Measurements from ENCODE around the gene MT1E. TPM values are rescaled to one million over a fixed set of nuclear protein-coding genes. Genes with fewer than 3 reads are reported as not detected.

MT1E gene
- total RNA-seq, 1 experiment from 2014 or later, result 114 TPM

- peaks cover 93% of the 10 kb centered on the region for H3K27me3 Mint-ChIP-seq (ENCODE audit: low read depth)
- H3K27ac Mint-ChIP-seq, result no peak within 1 kb of the TSS
- ATAC-seq, result peak; percentile 29
- DNase-seq (ENCODE audit: low spot score), result peak; percentile 57
- ChIA-PET CTCF (interaction anchor here (0.6 to 3.6 kb wide), 4 partner anchors 16 to 50 kb away, joined by 3 to 24 read pairs (median 4); no protein-coding TSS in a partner anchor), POLR2A (interaction anchor here (0.7 to 3.4 kb wide), 9 partner anchors 11 to 61 kb away, joined by 3 to 46 read pairs (median 6); partner anchors contain the start of genes MT1E, MT1F, MT1X and MT2A)
- TF ChIP-seq MAX (CRISPR knock-in tag; IDR thresholded peaks at IDR 0.05) (peak; percentile 70), ARID4B (CRISPR knock-in tag; IDR thresholded peaks at IDR 0.05; ENCODE audit: borderline replicate concordance) (0 out of 2 replicates have a peak, but pooled peaks have one; percentile 38), E2F1 (CRISPR knock-in tag; IDR thresholded peaks at IDR 0.05) (no peak), OVOL2 (CRISPR knock-in tag; IDR thresholded peaks at IDR 0.05; ENCODE audit: borderline replicate concordance) (no peak), USF1 (CRISPR knock-in tag; IDR thresholded peaks at IDR 0.05) (peak; percentile 49; the same call in 1 of the 2 replicates)
- H3K4me1 Mint-ChIP-seq, result peaks cover 45% of the 10 kb centered on the region
- no peaks in the 10 kb centered on the region for H3K9me3 Mint-ChIP-seq
- H3K4me3 Mint-ChIP-seq, result peak within 1 kb of the TSS; percentile 74
- H3K36me3 Mint-ChIP-seq, result no peaks in the 10 kb centered on the region
These were observed 43.6 kb downstream of the MT1E start, which contains the start of gene MT1H for GRCh38 chr16:56669005-56669839. Gene MT1H, plus strand, starts transcription at chr16:56669814. Its CDS starts 71 bp downstream, at chr16:56669885.

- Mint-ChIP-seq H3K36me3 (no peaks in the 10 kb centered on the region), H3K4me3 (peak overlapping the region; percentile 74), H3K27ac (no peak overlapping the region), H3K9me3 (no peaks in the 10 kb centered on the region), H3K27me3 (ENCODE audit: low read depth) (peaks cover 85% of the 10 kb centered on the region), H3K4me1 (peaks cover 52% of the 10 kb centered on the region)
- ATAC-seq (no peak), DNase-seq (ENCODE audit: low spot score) (no peak)
- TF ChIP-seq E2F5 (CRISPR knock-in tag; IDR thresholded peaks at IDR 0.05) (0 out of 2 replicates have a peak, but pooled peaks have one; percentile 34), ZNF281 (CRISPR knock-in tag; IDR thresholded peaks at IDR 0.05) (no peak), MAX (CRISPR knock-in tag; IDR thresholded peaks at IDR 0.05) (0 out of 2 replicates have a peak, but pooled peaks have one; percentile 3), TP53 (CRISPR knock-in tag; IDR thresholded peaks at IDR 0.05) (no peak), ATF6 (CRISPR knock-in tag; IDR thresholded peaks at IDR 0.05) (no peak)
- POLR2A ChIA-PET, result interaction anchor here (0.8 to 3.4 kb wide), 8 partner anchors 12 to 62 kb away, joined by 3 to 46 read pairs (median 7); partner anchors contain the start of genes MT1E, MT1F, MT1X and MT2A
- CTCF ChIA-PET, result interaction anchor here (0.6 to 3.6 kb wide), 4 partner anchors 17 to 51 kb away, joined by 3 to 24 read pairs (median 4); no protein-coding TSS in a partner anchor
These were observed 44.4 kb downstream of the MT1E start for GRCh38 chr16:56669840-56670619.

Data from WTC11 (cell line).